IMR-90 (cell line): ENCODE measurements around the gene ZNF613.

Experiments used
- BHLHE40 ChIP-seq: fragments of 150-350 bp; IDR thresholded peaks from 2 replicates; pipeline ENCODE4 v1.6.1; 2016; ENCODE audit warnings: mild to moderate bottlenecking, low read depth, low read length
- CTCF ChIP-seq: conservative IDR thresholded peaks from 2 replicates; pipeline ENCODE4 v1.5.1; 2012; ENCODE audit warnings: mild to moderate bottlenecking, low read depth, low read length, improper control_type of control experiment
- POLR2A ChIP-seq: IDR thresholded peaks from 2 replicates; pipeline ENCODE4 v1.6.1; 2012; ENCODE audit warnings: mild to moderate bottlenecking, low read depth, low read length
- RCOR1 ChIP-seq: IDR thresholded peaks from 2 replicates; pipeline ENCODE4 v1.6.1; 2012; ENCODE audit warnings: mild to moderate bottlenecking, low read length, improper control_type of control experiment; ENCODE audit not compliant: insufficient replicate concordance
- USF2 ChIP-seq: fragments of 150-350 bp; IDR thresholded peaks from 2 replicates; pipeline ENCODE4 v1.6.1; 2017; ENCODE audit warnings: mild to moderate bottlenecking, antibody characterized with exemption, low read length, low read depth

DNA sequence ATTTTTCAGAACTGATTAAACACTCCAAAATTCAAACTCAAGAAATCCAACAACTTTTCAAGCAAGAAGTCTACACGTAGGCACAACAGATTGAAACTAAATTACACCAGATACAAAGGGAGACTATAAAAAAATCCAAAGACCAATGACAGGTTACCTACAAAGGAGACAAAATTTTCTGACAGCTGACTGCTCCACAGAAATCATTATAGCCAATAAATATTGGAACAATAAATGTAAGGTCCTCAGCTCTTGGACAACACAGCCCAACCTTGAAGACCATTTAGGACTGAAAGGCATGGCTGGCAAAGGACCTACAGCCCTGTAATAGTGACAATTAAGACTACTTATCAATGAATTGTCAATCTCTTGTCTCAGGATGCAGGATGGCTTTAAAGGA lies 43.4 kb downstream of the ZNF613 start:
- TF ChIP-seq POLR2A (no peak), CTCF (no peak), RCOR1 (no peak), BHLHE40 (no peak), USF2 (no peak)
